Measurements from ENCODE around the gene PRKCE. TPM values are rescaled to one million over a fixed set of nuclear protein-coding genes. Genes with fewer than 3 reads are reported as not detected.

The PRKCE gene
- total and polyA plus RNA-seq, 2 experiments from 2014 or later: 9.6 to 11.9 TPM

GRCh38 chr2:45936623-45936979, 285.1 kb downstream of the PRKCE start:
- no peaks in the 10 kb centered on the region for H4K20me1 ChIP-seq (ENCODE audit: insufficient read depth, poor library complexity, severe bottlenecking)
- peaks cover 25% of the 10 kb centered on the region for H3K4me1 ChIP-seq (ENCODE audit: insufficient read depth)
- H3K79me2 ChIP-seq: no peaks in the 10 kb centered on the region
- no peak overlapping the region for H3K4me2 ChIP-seq
- DNase-seq (ENCODE audit: low spot score): no peak
- no peaks in the 10 kb centered on the region for H3K9me3 ChIP-seq (ENCODE audit: low read depth)
- H3K27me3 ChIP-seq: no peaks in the 10 kb centered on the region
- WGBS (ENCODE audit: low lambda C conversion rate, missing lambda C conversion rate): 59% methylated on average over 5 of the region's 5 CpGs
- H3K9me2 ChIP-seq (replicated peaks; ENCODE audit: insufficient read depth): no peaks in the 10 kb centered on the region
- TF ChIP-seq EZH2phosphoT487 (IDR thresholded peaks at IDR 0.05; ENCODE audit: low read depth, severe bottlenecking, unreplicated experiment): no peak
- TF ChIP-seq EZH2 (IDR thresholded peaks at IDR 0.05; ENCODE audit: borderline replicate concordance): no peak
- TF ChIP-seq, protein P1, sequence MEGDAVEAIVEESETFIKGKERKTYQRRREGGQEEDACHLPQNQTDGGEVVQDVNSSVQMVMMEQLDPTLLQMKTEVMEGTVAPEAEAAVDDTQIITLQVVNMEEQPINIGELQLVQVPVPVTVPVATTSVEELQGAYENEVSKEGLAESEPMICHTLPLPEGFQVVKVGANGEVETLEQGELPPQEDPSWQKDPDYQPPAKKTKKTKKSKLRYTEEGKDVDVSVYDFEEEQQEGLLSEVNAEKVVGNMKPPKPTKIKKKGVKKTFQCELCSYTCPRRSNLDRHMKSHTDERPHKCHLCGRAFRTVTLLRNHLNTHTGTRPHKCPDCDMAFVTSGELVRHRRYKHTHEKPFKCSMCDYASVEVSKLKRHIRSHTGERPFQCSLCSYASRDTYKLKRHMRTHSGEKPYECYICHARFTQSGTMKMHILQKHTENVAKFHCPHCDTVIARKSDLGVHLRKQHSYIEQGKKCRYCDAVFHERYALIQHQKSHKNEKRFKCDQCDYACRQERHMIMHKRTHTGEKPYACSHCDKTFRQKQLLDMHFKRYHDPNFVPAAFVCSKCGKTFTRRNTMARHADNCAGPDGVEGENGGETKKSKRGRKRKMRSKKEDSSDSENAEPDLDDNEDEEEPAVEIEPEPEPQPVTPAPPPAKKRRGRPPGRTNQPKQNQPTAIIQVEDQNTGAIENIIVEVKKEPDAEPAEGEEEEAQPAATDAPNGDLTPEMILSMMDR (IDR thresholded peaks at IDR 0.05; ENCODE audit: poor library complexity): no peak
- H3K27ac ChIP-seq: no peak overlapping the region
- H3K36me3 ChIP-seq (replicated peaks; ENCODE audit: insufficient read depth, low read depth): no peaks in the 10 kb centered on the region
- no peak overlapping the region for H3K4me3 ChIP-seq
- H2AFZ ChIP-seq: no peak overlapping the region

GRCh38 chr2:45937990-45938389, 286.5 kb downstream of the PRKCE start:
- no peak for DNase-seq (ENCODE audit: low spot score)
- TF ChIP-seq, protein P1 (IDR thresholded peaks at IDR 0.05; ENCODE audit: poor library complexity): no peak
- Histone ChIP-seq H3K9me3 (ENCODE audit: low read depth) (no peaks in the 10 kb centered on the region), H3K4me2 (peak overlapping the region; percentile 65), H3K79me2 (no peaks in the 10 kb centered on the region), H4K20me1 (ENCODE audit: insufficient read depth, poor library complexity, severe bottlenecking) (no peaks in the 10 kb centered on the region), H3K27ac (peak overlapping the region; percentile 86), H3K9me2 (replicated peaks; ENCODE audit: insufficient read depth) (no peaks in the 10 kb centered on the region), H3K27me3 (no peaks in the 10 kb centered on the region), H3K4me3 (no peak overlapping the region), H3K36me3 (replicated peaks; ENCODE audit: insufficient read depth, low read depth) (no peaks in the 10 kb centered on the region), H2AFZ (no peak overlapping the region), H3K4me1 (ENCODE audit: insufficient read depth) (peaks cover 25% of the 10 kb centered on the region)
- WGBS (ENCODE audit: low lambda C conversion rate, missing lambda C conversion rate): 100% methylated on average over 4 of the region's 4 CpGs

GRCh38 chr2:45938649-45939511, 287.4 kb downstream of the PRKCE start:
- Histone ChIP-seq H3K27ac (peak overlapping the region; percentile 86), H3K9me3 (ENCODE audit: low read depth) (no peaks in the 10 kb centered on the region), H3K27me3 (no peaks in the 10 kb centered on the region), H3K36me3 (replicated peaks; ENCODE audit: insufficient read depth, low read depth) (no peaks in the 10 kb centered on the region), H3K4me3 (no peak overlapping the region), H3K4me1 (ENCODE audit: insufficient read depth) (peaks cover 32% of the 10 kb centered on the region), H2AFZ (no peak overlapping the region), H3K9me2 (replicated peaks; ENCODE audit: insufficient read depth) (no peaks in the 10 kb centered on the region), H3K4me2 (peak overlapping the region; percentile 65), H4K20me1 (ENCODE audit: insufficient read depth, poor library complexity, severe bottlenecking) (no peaks in the 10 kb centered on the region), H3K79me2 (no peaks in the 10 kb centered on the region)
- DNase-seq (ENCODE audit: low spot score): peak; percentile 91
- no peak for TF ChIP-seq EZH2phosphoT487 (IDR thresholded peaks at IDR 0.05; ENCODE audit: low read depth, severe bottlenecking, unreplicated experiment)
- no peak for TF ChIP-seq EZH2 (IDR thresholded peaks at IDR 0.05; ENCODE audit: borderline replicate concordance)
- TF ChIP-seq, protein P1 (IDR thresholded peaks at IDR 0.05; ENCODE audit: poor library complexity): no peak
- 36% methylated on average over 13 of the region's 13 CpGs for WGBS (ENCODE audit: low lambda C conversion rate, missing lambda C conversion rate)
